Ramos (cell line): ENCODE measurements around the gene GPR152.

Experiments
- in situ Hi-C: fragments of 300-500 bp; cut with MboI; formaldehyde crosslinking; loops from one replicate; pipeline ENCODE4 v1.14.3; 2022; ENCODE audit warnings: low sequenced_read_pairs; ENCODE audit not compliant: unreplicated experiment

Gene GPR152

GRCh38 chr11:67466962-67467771, 14.6 kb upstream of the GPR152 start:
- in situ Hi-C loops = loop anchor here (10.0 kb wide), 1 partner anchor 62 kb away; the partner anchor contains the start of genes PPP1CA and TBC1D10C

- in situ Hi-C loops = loop anchor here (10.0 kb wide), 1 partner anchor 62 kb away; the partner anchor contains the start of genes PPP1CA and TBC1D10C
Observed at GRCh38 chr11:67466367-67466766, 13.8 kb upstream of the GPR152 start.

GRCh38 chr11:67465530-67465929, 13.0 kb upstream of the GPR152 start:
- in situ Hi-C loops = loop anchor here (10.0 kb wide), 1 partner anchor 61 kb away; the partner anchor contains the start of genes PPP1CA and TBC1D10C

GRCh38 chr11:67465189-67465510, 12.6 kb upstream of the GPR152 start:
- in situ Hi-C loops = loop anchor here (10.0 kb wide), 1 partner anchor 60 kb away; the partner anchor contains the start of genes PPP1CA and TBC1D10C

- in situ Hi-C loops = loop anchor here (10.0 kb wide), 1 partner anchor 60 kb away; the partner anchor contains the start of genes PPP1CA and TBC1D10C
Observed at GRCh38 chr11:67464411-67465188, 12.1 kb upstream of the GPR152 start.

GRCh38 chr11:67463680-67464410, 11.3 kb upstream of the GPR152 start:
- in situ Hi-C loops = loop anchor here (10.0 kb wide), 1 partner anchor 59 kb away; the partner anchor contains the start of genes PPP1CA and TBC1D10C

- in situ Hi-C loops = loop anchor here (10.0 kb wide), 1 partner anchor 58 kb away; the partner anchor contains the start of genes PPP1CA and TBC1D10C
Observed at GRCh38 chr11:67463186-67463585, 10.7 kb upstream of the GPR152 start.

GRCh38 chr11:67458266-67458665, 5.7 kb upstream of the GPR152 start:
- in situ Hi-C loops = no loop called here

GRCh38 chr11:67457453-67457852, 4.9 kb upstream of the GPR152 start:
- in situ Hi-C loops = no loop called here

- in situ Hi-C loops = no loop called here
Observed at GRCh38 chr11:67456068-67456705, 3.7 kb upstream of the GPR152 start.

GRCh38 chr11:67455054-67455453, 2.5 kb upstream of the GPR152 start, which contains the start of gene CABP4:
Gene CABP4, plus strand, starts transcription at chr11:67455354. Its CDS starts 70 bp downstream, at chr11:67455424.
- in situ Hi-C loops = no loop called here

GRCh38 chr11:67453816-67454732, 1.5 kb upstream of the GPR152 start:
- in situ Hi-C loops = no loop called here

GRCh38 chr11:67451658-67451976, 912 bp downstream of the GPR152 start:
- in situ Hi-C loops = no loop called here

- in situ Hi-C loops = no loop called here
Observed at GRCh38 chr11:67450796-67451657, 1.5 kb downstream of the GPR152 start.

- in situ Hi-C loops = no loop called here
Observed at GRCh38 chr11:67449116-67449844, 3.2 kb downstream of the GPR152 start.

GRCh38 chr11:67448220-67448609, 4.3 kb downstream of the GPR152 start:
- in situ Hi-C loops = no loop called here

GRCh38 chr11:67445515-67445914, 7.0 kb downstream of the GPR152 start:
- in situ Hi-C loops = no loop called here
